ENCODE data around the gene KBTBD2. TPM values are rescaled to one million over a fixed set of nuclear protein-coding genes. Genes with fewer than 3 reads are reported as not detected.
"Not testable (repeated sequence)": the region's sequence is repeated elsewhere in the genome, so short reads cannot be mapped to it uniquely, and the experiment has no call there.

The KBTBD2 gene
- total RNA-seq, 1 experiment from 2014 or later: 30.2 TPM

GRCh38 chr7:32881074-32881982, 10.2 kb downstream of the KBTBD2 start:
- Histone ChIP-seq H3K4me3 (ENCODE audit: low read depth, low read length) (no peak overlapping the region), H3K9me3 (no peaks in the 10 kb centered on the region), H3K4me1 (peaks cover 11% of the 10 kb centered on the region), H3K36me3 (ENCODE audit: control insufficient read depth, insufficient read depth, low read length) (no peaks in the 10 kb centered on the region), H3K27me3 (replicated peaks; ENCODE audit: control insufficient read depth, insufficient read depth, low read length) (no peaks in the 10 kb centered on the region)
- CTCF ChIA-PET: no interaction called here
- no peak for TF ChIP-seq CTCF (IDR thresholded peaks at IDR 0.05; ENCODE audit: insufficient read depth in 1 of 2, low read depth in 1 of 2, low read length in 1 of 2, severe bottlenecking in 1 of 2, unreplicated experiment in 1 of 2)
- POLR2A ChIA-PET: no interaction called here
- Mint-ChIP-seq H3K27me3 (ENCODE audit: insufficient read depth, unreplicated experiment) (no peaks in the 10 kb centered on the region), H3K9me3 (ENCODE audit: unreplicated experiment) (no peaks in the 10 kb centered on the region), H3K36me3 (ENCODE audit: insufficient read depth, unreplicated experiment) (peaks cover 12% of the 10 kb centered on the region), H3K4me1 (ENCODE audit: low read depth, unreplicated experiment) (peaks cover 19% of the 10 kb centered on the region), H3K27ac (ENCODE audit: unreplicated experiment) (peak overlapping the region; percentile 57), H3K4me3 (ENCODE audit: unreplicated experiment) (no peak overlapping the region)
- no TSS peak for BruUV-seq (replicated peaks)
- DNase-seq: no peak
- intact Hi-C loops (cut with micrococcal nuclease; ENCODE audit: unreplicated experiment): loop anchor here (1.0 kb wide), 1 partner anchor 9 kb away; no protein-coding TSS in a partner anchor

GRCh38 chr7:32879460-32879859, 12.1 kb downstream of the KBTBD2 start:
- Mint-ChIP-seq H3K27me3 (ENCODE audit: insufficient read depth, unreplicated experiment) (no peaks in the 10 kb centered on the region), H3K9me3 (ENCODE audit: unreplicated experiment) (no peaks in the 10 kb centered on the region), H3K4me1 (ENCODE audit: low read depth, unreplicated experiment) (peaks cover 13% of the 10 kb centered on the region), H3K36me3 (ENCODE audit: insufficient read depth, unreplicated experiment) (peaks cover 23% of the 10 kb centered on the region), H3K4me3 (ENCODE audit: unreplicated experiment) (no peak overlapping the region), H3K27ac (ENCODE audit: unreplicated experiment) (no peak overlapping the region)
- no TSS peak for BruUV-seq (replicated peaks)
- intact Hi-C loops (cut with micrococcal nuclease; ENCODE audit: unreplicated experiment): no loop called here
- DNase-seq: no peak
- Histone ChIP-seq H3K36me3 (ENCODE audit: control insufficient read depth, insufficient read depth, low read length) (no peaks in the 10 kb centered on the region), H3K27me3 (replicated peaks; ENCODE audit: control insufficient read depth, insufficient read depth, low read length) (no peaks in the 10 kb centered on the region), H3K4me1 (peaks cover 11% of the 10 kb centered on the region), H3K9me3 (no peaks in the 10 kb centered on the region), H3K4me3 (ENCODE audit: low read depth, low read length) (no peak overlapping the region)
- no peak for TF ChIP-seq CTCF (IDR thresholded peaks at IDR 0.05; ENCODE audit: insufficient read depth in 1 of 2, low read depth in 1 of 2, low read length in 1 of 2, severe bottlenecking in 1 of 2, unreplicated experiment in 1 of 2)
- POLR2A ChIA-PET: no interaction called here
- CTCF ChIA-PET: no interaction called here

GRCh38 chr7:32878023-32878422, 13.5 kb downstream of the KBTBD2 start:
- H3K36me3 ChIP-seq (ENCODE audit: control insufficient read depth, insufficient read depth, low read length); H3K4me3 ChIP-seq (ENCODE audit: low read depth, low read length); H3K9me3 Mint-ChIP-seq (ENCODE audit: unreplicated experiment); H3K9me3 ChIP-seq; H3K4me3 Mint-ChIP-seq (ENCODE audit: unreplicated experiment); BruUV-seq (replicated peaks); H3K27me3 Mint-ChIP-seq (ENCODE audit: insufficient read depth, unreplicated experiment); H3K27me3 ChIP-seq (replicated peaks; ENCODE audit: control insufficient read depth, insufficient read depth, low read length); POLR2A ChIA-PET; intact Hi-C loops (cut with micrococcal nuclease; ENCODE audit: unreplicated experiment); H3K27ac Mint-ChIP-seq (ENCODE audit: unreplicated experiment); DNase-seq: not testable (repeated sequence)
- peaks cover 35% of the 10 kb centered on the region for H3K36me3 Mint-ChIP-seq (ENCODE audit: insufficient read depth, unreplicated experiment)
- CTCF ChIA-PET: interaction anchor here (0.7 kb wide), 1 partner anchor 16 kb away, joined by 3 read pairs; no protein-coding TSS in a partner anchor
- peaks cover 11% of the 10 kb centered on the region for H3K4me1 ChIP-seq
- H3K4me1 Mint-ChIP-seq (ENCODE audit: low read depth, unreplicated experiment): peaks cover 13% of the 10 kb centered on the region
